ENCODE measurements around the gene MSRB3.
"Not testable (repeated sequence)": the region's sequence is repeated elsewhere in the genome, so short reads cannot be mapped to it uniquely, and the experiment has no call there.

MSRB3 gene

DNA sequence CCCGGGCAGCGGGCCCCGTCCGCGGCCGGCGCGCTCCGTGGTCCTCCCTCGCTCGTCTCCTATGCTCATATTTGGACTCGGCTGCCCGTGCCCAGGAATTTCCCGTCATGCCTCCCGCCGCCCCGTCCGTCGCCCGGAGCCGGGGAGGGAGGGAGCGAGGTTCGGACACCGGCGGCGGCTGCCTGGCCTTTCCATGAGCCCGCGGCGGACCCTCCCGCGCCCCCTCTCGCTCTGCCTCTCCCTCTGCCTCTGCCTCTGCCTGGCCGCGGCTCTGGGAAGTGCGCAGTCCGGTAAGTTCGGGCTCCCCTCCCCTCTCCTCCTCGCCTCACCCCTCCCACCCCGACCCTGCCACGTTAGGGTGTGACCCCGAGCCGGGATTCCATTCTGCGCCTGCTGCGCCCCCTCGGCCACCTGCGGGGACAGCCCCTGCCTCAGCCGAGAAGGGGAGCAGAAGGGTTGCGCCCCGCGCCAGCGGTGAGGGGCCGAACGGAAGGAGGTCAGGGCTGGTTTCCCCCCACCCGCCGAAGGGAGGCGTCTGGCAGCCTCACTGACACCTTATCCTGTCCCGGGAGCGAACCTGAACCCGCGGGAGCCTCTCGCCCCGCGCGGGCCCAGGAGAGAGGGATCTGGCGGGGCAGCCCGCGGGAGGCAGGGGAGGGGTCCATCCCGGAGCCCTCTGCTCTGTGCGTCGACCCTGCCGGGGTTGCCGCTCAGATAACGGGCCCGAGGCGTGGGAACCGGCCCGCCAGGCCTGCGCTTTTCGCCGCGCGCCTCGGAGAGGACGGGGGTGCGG, at the start of gene MSRB3:
TSS of gene MSRB3 (plus strand) at position 108 of the 793 bp plus-strand sequence. CDS start 29,897 bp downstream, outside the sequence.
- DNase-seq (ENCODE audit: low read depth), result no peak

DNA sequence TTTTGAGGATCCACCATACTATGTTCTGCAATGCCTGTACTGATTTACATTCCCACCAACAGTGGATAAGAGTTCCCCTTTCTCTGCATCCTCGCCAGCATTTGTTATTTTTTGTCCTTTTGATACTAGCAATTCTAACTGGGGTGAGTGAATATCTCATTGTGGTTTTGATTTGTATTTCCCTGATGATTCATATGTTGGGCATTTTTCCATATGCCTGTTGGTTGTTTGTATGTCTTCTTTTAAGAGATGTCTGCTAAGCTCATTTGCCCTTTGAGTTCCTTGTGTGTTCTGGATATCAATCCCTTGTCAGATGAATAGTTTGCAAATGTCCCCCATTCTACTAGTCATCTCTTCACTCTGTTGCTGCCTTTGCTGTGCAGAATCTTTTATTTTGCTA, 49.0 kb upstream of the MSRB3 start:
- no peak for DNase-seq (ENCODE audit: low read depth)

DNA sequence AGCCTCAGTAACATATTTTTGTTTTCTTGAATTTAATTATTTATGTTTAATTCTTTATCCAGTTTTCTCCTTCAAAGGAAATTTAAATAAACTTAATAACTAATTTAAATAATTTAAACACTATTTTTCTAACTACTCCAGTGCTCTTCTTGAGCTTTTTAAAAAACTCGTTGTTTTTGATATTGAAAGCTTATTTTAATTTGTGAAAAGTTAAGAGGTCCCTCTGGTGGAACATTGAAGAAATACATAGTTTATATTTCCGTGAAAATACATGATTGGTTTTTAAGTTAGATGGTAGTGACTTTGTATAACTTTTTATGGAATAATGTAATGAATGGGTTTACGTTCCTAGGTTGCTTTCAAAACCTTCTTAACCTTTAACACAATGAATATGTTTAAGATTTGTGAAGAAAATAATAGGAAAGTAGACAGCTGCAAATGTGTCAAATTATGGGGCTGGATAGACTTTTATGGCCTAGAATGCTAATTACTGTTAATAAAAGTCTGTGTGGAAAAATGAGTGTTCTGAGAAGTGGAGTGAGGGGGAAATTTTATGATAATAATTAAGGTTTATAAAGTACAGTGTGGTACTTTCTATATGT, 45.9 kb upstream of the MSRB3 start:
- no peak for DNase-seq (ENCODE audit: low read depth)

DNA sequence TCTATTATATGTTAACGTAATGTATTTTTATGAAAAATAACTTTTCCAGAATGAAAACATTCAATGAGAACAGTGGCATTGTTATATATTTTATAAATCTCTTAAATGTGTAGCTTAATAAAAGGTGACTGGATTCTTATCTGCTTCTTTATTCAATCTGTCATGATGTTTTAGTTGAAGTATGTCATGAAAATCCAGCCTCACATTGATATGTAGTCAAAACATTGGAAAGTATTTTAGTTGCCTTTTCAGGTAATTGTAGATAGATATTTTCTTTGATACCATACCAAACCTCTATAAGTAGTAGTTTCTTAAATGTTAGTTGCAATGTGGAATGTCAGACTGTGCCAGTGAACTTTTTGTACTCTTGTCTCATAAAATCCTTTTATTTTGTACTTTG, 41.3 kb upstream of the MSRB3 start:
- DNase-seq (ENCODE audit: low read depth), result no peak

DNA sequence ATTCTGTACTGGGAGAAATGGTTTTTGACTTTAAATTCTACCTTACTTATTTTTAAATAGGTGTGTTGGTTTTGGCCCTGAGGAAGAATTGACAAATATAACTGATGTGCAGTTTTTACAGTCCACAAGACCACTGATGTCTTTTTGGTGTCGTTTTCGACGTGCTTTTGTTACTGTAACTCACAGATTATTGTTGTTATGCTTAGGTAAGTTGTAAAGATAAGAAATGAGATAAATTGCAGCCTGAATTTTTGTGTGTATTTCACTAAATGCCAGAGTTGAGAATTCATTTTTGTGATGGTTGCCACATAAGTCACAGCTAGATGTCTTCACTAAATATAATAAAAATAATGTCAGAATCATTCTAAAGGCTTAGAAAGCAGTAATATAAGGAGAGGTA, 39.9 kb upstream of the MSRB3 start:
- no peak for DNase-seq (ENCODE audit: low read depth)

DNA sequence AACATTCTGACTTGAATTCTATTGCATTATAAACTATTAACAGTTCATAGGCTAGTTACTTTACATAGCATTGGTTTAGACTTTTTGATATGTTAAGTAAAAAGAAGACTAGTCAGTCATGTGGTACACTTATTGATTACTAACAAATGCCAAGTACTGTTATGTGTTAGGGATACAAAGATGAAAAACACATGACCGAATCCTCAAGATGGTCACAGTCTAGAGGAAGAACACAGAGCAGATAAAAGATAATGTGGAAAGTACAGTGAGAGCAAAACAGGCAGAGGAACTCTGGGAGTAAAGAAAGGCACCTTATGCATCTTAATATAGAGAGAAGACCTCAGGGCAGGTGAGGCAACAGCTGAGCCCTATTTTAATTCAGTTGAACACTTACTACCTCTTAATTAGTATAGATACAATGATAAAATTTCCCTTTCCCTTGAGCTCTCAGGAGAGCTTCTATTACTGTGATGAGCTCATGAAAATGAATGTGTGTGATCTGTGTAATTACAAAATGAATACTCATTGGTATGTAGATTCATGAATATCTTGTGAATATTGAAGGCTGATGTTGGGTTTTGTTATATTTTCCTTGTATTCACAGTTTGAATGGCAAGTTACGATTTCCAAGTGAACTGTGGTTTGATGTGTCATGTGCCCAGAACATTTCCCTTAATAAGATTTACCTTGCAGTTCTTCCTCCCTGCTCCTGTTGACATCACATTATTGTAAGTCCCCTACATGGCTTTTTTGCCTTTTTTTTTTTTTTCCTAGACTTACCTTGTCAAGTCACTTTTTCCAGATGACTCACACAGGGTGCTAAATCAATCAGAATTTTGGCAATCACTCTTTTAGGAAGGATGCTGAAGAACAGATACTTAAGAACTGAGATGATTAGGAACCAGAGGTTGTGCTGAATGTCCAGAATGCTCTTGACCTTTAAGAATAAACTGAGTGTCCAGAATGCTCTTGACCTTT, 29.5 kb upstream of the MSRB3 start:
- no peak for DNase-seq (ENCODE audit: low read depth)

DNA sequence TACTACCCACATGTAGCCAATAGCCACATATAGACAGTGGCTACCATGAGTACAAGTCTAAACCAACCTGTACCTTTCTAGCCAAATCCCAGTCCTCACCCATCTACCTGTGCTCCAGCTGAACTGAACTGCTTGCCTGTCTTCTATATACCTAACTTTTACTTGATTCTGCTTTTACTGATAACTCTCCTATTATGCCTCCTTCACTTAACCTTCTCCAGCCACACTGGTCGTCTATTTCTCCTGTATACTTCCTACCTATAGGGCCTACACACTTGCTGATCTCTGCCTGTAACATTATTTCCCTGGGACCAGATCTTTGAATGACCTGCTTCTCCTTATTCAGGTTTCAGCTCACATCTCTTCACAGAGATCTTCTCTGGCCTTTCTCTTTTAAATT, 26.0 kb upstream of the MSRB3 start:
- no peak for DNase-seq (ENCODE audit: low read depth)

DNA sequence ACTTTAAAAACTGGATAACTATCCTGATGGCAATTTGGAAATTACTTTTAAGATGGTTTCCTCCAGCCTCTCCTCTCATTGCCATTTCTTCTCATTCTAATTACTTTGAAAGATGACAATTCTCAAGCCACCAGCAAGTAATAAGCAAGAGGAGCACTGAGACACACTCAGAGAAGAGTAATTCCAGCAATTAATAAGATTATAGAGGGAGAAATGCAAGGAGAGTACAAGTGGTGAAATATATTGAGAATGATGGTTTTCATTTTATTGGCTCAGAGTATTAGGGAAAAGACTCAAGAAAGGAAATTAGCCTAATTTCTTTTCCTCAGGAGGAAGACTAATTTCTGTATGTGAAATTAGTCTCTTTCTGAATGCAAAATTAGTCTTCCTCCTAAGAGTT, 20.5 kb upstream of the MSRB3 start:
- DNase-seq (ENCODE audit: low read depth), result no peak

DNA sequence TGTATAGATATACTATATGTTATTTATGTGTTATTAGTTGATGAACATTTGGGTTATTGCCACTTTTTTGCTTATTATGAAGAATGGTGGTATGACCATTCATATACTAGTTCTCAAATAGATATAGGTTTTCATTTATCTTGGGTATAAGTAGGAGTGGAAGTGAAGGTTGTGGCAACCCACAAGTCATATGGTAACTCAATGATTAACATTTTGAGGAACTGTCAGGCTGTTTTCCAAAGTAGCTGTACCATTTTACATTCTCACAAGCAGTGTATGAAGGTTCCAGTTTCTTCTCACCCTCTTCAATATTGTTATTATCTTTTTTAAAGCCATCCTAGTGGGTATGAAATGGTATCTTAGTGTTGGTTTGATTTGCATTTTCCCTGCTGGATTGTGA, 19.0 kb upstream of the MSRB3 start:
- DNase-seq (ENCODE audit: low read depth), result no peak

DNA sequence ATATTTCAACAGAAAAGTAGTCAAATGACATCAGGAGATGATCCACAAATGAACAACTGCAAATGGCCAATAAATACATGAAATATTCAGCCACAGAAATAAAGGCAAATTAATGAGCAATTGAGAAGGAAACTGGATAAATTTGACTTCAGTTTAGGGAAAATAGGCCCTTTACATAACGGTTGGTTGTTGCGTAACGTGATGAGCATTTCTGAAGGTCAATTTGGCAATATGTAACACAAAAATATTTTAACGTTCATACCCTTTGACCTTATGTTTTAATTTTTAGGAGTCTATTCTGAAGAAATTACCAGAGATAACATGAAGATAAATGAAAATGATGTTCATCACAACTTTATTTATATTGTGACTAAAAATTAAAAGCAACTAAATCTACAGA, 14.7 kb upstream of the MSRB3 start:
- no peak for DNase-seq (ENCODE audit: low read depth)

DNA sequence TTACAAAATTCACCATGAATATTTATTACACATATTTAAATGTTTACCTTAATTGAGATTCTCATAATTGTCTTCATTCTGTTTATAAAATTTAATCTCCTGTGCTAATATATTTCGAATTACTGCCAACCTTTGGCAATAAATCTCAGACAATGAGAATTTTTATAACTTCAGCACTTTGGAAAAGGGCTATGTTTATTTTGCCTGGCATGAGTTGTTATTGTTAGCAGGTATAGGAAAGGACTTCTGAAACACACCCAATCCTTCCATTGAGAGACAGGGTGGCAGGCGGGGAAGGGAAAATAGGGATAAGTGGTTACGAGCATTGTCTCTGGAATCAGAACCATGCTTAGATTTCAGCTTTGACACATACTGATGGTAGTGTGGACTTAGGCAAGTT, 12.1 kb upstream of the MSRB3 start:
- DNase-seq (ENCODE audit: low read depth), result no peak

DNA sequence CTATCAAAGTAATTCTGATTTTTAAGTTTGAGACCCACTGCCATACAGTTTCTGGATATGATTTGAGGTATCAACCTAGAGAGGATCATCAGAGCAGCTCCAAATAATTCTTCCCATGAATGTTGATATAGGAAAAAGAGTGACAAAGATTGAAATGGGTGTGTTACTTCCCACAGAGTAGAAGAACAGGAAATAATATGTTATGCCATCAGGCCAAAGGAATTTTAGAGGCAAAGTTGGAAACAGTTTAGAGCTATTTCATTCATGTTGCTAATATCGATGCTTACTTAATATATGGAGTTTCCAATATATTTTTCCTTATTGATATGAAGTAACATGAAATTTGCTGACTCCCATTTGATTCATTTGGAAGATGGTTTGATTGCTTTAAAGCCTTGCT, 8.9 kb upstream of the MSRB3 start:
- no peak for DNase-seq (ENCODE audit: low read depth)

DNA sequence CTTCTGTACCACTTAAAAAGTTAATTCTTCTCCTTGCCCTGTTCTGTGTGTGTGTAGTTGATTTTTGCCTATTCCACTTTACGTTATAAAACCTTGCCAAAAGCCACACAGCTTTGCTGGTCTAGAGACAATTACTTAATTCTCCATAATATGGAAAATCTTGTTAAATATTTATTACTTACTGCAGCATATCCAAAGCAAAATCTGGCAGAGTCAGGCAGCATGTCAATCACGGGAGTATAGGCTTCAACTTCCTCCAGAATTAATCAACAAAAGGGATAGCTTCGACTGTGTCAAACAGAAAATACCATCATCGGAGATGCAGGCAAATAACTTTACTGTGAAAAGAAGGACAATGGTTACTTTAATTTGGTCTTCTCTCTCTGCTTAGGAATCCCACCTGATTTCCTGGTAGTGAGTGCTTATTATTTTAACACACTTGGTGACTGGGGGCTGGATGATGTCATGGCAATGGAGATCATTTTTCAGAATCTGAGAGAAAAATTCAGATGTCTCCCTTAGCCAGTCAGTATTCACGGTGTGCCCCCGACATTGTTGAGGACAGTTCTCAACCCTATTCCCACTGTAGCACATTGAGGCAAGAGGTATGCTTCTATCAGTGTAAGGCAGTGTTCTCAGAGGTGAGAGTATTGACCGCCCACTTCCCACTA, 3.7 kb upstream of the MSRB3 start:
- DNase-seq (ENCODE audit: low read depth), result no peak

DNA sequence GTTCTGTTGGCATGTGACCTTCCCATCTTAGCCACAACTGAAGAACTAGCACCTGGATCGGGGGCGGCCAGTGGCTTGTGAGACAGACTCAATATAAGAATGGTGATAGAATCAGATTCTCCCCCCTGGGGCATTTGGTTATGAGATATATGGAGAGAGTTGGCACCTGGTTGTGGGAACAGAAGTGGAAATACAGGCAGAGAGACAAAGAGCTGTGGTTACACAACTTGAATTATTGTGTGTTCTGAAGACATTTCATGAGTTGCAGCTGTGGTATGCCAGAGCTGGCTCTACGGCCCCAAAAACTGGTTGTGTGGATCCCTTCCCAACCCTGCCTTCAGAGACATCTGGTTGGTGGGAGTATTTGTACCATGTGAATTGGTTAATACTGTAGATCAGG, 2.9 kb upstream of the MSRB3 start:
- DNase-seq (ENCODE audit: low read depth), result no peak

DNA sequence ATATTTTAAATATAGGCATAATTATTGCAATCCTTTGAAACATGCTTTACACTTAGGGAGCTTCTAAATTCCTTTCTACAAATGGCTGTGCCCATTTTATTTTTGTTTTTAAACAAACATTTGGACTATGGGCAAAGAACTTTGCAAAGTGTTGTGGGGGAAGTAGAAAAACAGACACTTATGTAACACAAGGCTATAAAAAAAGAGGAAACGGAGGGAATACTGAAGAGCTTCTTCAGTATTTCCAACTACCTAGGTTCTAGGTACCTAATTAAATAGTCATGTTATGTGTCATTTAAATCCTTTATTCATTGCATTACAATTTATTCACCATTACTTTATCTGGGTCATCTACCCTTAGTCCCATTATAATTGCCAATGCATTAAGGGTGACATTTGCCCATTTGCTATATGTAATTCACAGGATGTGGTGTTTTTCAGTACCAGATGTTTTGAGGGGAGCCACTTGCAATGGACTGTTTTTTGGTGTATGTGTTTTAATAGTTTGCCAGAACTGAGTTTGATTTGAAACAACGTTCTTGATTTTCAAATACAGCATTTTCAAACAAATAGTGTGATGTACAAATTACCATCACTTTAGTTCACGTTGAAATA, 1.5 kb upstream of the MSRB3 start:
- no peak for DNase-seq (ENCODE audit: low read depth)

DNA sequence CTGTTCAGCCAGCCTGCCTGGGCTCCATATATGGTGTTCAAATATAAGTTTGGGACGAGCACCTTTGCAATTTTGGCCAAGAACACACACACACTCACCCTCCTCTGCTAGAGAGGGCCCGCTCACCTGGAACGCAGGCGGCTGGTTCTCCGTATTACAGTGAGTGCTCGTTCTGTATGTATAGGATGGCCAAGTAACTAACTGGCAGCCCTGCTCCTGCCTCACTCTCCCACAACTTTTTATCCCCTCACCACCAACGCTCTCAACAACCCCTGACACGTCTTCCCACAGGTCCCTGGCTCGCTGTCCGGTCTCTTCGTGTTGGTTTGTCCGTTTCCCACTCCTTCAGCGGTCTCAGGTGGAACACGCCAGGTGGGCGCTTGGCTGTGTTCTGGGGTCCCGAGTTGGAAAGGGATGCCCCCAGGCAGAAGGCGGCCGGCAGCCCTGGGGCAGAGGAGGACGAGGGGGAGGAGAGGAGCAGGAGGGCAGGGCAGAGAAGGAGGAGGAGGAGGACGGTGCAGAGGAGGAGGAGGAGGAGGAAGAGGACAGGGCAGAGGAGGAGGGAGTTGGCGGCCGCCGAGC, 398 bp upstream of the MSRB3 start:
- no peak for DNase-seq (ENCODE audit: low read depth)

DNA sequence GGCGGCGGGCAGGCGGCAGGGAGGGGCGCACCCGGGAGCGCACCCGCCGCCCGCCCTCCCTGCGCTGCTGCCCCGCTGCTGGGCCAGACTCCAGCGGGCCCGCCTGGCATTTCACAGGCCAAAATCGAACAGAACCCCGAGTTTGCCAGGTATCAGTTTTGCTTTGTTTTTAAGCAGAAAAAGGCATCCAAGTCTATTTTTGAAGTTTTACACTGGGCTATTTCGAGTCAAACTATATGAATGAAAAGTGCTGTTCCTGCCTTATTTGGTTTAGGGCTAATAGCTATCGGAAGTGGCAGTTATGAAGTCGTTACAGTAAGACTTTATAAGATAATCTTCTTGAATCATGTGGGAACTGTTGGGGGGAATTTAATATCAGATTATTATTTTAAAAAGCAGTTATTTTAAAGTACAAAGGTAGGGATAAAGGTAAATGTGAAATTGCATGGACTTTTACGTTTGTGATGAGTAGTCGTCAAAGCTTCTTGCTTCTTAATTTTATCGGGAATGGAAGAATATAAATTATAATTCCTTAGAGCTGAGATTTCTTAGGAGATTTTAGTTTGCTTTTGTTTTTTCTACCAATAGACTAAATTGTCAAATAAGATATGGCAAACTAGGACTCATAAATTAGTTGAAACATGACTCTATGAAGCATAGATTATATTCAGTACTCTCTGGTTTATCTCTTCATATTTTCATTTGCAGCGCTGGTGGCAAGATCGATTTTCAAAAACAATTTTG, 1.1 kb downstream of the MSRB3 start:
- DNase-seq (ENCODE audit: low read depth), result no peak

DNA sequence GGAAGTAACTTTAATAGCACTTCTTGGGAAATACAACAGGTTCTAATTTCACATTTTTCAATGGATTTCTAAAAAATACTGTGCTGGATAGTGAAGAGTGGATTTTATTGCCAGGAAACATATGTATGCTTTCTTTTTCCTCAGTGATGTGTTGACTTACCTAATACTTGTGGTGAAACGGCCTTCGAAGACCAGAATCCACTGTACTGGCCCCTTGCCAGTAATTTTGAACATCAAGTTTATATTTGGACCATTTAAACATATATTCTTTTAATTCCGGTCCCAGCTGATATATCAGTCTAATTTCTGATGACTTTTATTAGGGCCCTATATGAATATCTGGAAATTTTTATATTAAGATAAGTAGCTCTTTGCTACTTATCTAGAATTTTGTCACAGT, 1.8 kb downstream of the MSRB3 start:
- no peak for DNase-seq (ENCODE audit: low read depth)

DNA sequence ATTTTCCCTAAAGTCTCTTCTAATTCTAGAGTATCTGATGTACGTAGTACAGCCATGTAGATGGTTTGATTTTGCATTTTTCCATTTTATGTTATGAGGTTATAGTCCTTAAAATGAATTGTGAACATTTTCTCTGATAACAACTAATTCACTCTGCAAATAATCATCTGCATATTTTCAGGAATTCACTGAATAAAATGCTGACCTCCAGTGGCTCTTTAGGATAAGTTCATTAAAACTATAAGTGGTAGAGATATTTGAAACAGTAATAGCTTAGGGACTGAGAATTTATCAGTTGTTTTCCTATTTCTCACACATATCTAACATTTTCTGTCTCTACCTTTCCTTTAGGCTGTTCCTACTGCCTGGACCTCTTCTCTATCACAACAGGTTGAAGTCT, 4.4 kb downstream of the MSRB3 start:
- no peak for DNase-seq (ENCODE audit: low read depth)

DNA sequence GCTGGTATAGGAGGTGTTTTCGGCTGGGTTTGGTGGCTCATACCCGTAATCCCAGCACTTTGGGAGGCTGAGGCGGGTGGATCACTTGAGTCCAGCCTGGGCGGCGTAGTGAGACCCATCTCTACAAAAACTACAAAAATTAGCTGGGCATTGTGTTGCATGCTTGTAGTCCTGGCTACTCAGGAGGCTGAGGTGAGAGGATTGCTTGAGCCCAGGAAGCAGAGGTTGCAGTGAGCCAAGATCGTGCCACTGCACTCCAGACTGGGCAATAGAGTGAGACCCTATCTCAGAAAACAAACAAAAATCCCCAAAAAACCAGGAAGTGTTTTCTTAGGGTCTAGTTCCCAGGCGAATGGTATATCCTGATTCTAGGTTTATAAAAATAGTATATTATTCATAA, 7.0 kb downstream of the MSRB3 start:
- not testable (repeated sequence) for DNase-seq (ENCODE audit: low read depth)

DNA sequence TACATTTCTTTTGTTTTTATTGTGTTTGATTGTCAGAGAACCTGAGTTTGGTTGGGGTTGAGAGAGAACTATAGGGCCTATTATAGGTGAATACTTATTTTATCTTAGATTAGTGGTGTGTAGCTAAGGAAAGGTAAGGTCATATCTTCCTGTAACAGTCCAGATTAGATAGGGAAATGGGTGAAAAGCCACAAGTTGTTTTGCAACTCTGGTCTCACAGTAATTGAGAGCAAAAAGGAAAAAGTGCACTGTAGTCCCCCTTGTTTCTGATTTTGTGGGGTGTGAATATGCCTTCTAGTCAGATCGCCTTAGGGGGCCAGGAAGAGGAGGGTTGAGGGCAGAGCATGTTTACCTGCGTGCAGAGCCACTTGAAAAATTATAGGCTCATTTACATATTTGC, 8.9 kb downstream of the MSRB3 start:
- DNase-seq (ENCODE audit: low read depth), result no peak

Measured in stimulated activated CD8-positive, alpha-beta memory T cell treated with anti-CD3 and anti-CD28 coated beads, Interleukin-7, amount 100 ng/mL, for 24 hours (primary cell).